ENCODE data around the gene DLGAP1. TPM values are rescaled to one million over a fixed set of nuclear protein-coding genes. Genes with fewer than 3 reads are reported as not detected.

DLGAP1 gene
- total and polyA plus RNA-seq, 2 of the 13 experiments (the other 11 are each of a cell fraction or from before 2014, with no cell fraction given), result 0.01 TPM; not detected in 1

DNA sequence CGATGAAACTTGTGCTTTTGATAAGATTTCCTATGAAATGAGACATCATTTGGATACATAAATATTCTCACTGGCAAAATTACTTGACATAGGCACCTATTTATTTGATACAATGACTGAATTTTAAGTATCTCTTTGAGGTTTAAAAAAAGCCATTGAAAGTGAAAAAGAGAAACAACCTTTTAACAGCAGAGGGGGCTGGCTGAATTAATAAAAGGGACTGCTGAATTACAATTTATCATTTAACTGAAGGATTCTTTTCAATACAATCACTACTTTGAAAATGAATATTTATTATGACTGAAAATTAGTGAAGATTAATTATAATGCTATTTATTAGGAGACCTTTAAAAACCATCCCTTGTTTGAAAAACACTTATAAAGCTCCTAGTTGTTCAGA, 335.3 kb downstream of the DLGAP1 start:
- no peaks in the 10 kb centered on the region for H3K27me3 ChIP-seq (ENCODE audit: control insufficient read depth in 1 of 2, insufficient read depth in 2 of 2, low read length in 2 of 2)
- no peaks in the 10 kb centered on the region for H3K9me3 ChIP-seq (ENCODE audit: low read length)
- no peak overlapping the region for H3K27ac ChIP-seq (ENCODE audit: extremely low read length, insufficient read depth, low read length)
- ChIA-PET POLR2A (no interaction called here), CTCF (ENCODE audit: low intra/inter-chr PET ratio, low total read pairs) (no interaction called here)
- H3K4me2 ChIP-seq (ENCODE audit: low read depth, low read length), result no peak overlapping the region
- H3K9ac ChIP-seq (ENCODE audit: insufficient read depth, low read depth, low read length), result no peak overlapping the region
- no peaks in the 10 kb centered on the region for H4K20me1 ChIP-seq (ENCODE audit: insufficient read depth, low read length)
- no peaks in the 10 kb centered on the region for H3K79me2 ChIP-seq (ENCODE audit: insufficient read depth, low read length)
- H3K4me3 ChIP-seq (replicated peaks in 1 of 3; ENCODE audit: insufficient read depth in 1 of 3, low read depth in 2 of 3, low read length in 3 of 3), result no peak overlapping the region
- whole genome bisulfite sequencing (ENCODE audit: low lambda C conversion rate), result 55% methylated on average over 1 of the region's 1 CpG
- BruUV-seq (replicated peaks), result no TSS peak
- FAIRE-seq (no peak), ATAC-seq (no peak), DNase-seq (ENCODE audit: low spot score) (no peak)
- no peak for TF ChIP-seq ESRRA (CRISPR knock-in tag; IDR thresholded peaks at IDR 0.05; ENCODE audit: low read depth)
- no peak for TF ChIP-seq RXRB (CRISPR knock-in tag; IDR thresholded peaks at IDR 0.05; ENCODE audit: borderline replicate concordance)
- TF ChIP-seq, protein P1, sequence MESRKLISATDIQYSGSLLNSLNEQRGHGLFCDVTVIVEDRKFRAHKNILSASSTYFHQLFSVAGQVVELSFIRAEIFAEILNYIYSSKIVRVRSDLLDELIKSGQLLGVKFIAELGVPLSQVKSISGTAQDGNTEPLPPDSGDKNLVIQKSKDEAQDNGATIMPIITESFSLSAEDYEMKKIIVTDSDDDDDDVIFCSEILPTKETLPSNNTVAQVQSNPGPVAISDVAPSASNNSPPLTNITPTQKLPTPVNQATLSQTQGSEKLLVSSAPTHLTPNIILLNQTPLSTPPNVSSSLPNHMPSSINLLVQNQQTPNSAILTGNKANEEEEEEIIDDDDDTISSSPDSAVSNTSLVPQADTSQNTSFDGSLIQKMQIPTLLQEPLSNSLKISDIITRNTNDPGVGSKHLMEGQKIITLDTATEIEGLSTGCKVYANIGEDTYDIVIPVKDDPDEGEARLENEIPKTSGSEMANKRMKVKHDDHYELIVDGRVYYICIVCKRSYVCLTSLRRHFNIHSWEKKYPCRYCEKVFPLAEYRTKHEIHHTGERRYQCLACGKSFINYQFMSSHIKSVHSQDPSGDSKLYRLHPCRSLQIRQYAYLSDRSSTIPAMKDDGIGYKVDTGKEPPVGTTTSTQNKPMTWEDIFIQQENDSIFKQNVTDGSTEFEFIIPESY (CRISPR knock-in tag; IDR thresholded peaks at IDR 0.05), result no peak
- TF ChIP-seq WIZ (CRISPR knock-in tag; IDR thresholded peaks at IDR 0.05), result no peak
- no peak for TF ChIP-seq GABPA (IDR thresholded peaks at IDR 0.05; ENCODE audit: low read depth, low read length)
- TF ChIP-seq GABPA (CRISPR knock-in tag; IDR thresholded peaks at IDR 0.05; ENCODE audit: low read depth), result no peak
- no peak for TF ChIP-seq MED1 (CRISPR knock-in tag; IDR thresholded peaks at IDR 0.05)
- TF ChIP-seq RBAK (CRISPR knock-in tag; IDR thresholded peaks at IDR 0.05), result no peak
- TF ChIP-seq ZFP37 (CRISPR knock-in tag; IDR thresholded peaks at IDR 0.05; ENCODE audit: borderline replicate concordance), result no peak
- TF ChIP-seq, protein P2, sequence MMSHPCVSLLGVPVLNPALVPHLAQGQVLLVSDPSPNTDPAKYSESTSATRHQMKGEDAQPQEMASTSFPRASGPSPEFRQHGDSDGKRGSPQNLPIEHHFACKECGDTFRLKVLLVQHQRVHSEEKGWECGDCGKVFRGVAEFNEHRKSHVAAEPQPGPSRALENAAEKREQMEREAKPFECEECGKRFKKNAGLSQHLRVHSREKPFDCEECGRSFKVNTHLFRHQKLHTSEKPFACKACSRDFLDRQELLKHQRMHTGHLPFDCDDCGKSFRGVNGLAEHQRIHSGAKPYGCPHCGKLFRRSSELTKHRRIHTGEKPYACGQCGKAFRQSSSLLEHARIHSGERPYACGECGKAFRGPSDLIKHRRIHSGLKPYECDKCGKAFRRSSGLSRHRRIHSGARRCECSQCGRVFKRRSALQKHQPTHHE (CRISPR knock-in tag; IDR thresholded peaks at IDR 0.05; ENCODE audit: borderline replicate concordance), result no peak
- TF ChIP-seq, protein P3, sequence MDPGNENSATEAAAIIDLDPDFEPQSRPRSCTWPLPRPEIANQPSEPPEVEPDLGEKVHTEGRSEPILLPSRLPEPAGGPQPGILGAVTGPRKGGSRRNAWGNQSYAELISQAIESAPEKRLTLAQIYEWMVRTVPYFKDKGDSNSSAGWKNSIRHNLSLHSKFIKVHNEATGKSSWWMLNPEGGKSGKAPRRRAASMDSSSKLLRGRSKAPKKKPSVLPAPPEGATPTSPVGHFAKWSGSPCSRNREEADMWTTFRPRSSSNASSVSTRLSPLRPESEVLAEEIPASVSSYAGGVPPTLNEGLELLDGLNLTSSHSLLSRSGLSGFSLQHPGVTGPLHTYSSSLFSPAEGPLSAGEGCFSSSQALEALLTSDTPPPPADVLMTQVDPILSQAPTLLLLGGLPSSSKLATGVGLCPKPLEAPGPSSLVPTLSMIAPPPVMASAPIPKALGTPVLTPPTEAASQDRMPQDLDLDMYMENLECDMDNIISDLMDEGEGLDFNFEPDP (CRISPR knock-in tag; conservative IDR thresholded peaks at IDR 0.05), result no peak
- TF ChIP-seq, protein P4, sequence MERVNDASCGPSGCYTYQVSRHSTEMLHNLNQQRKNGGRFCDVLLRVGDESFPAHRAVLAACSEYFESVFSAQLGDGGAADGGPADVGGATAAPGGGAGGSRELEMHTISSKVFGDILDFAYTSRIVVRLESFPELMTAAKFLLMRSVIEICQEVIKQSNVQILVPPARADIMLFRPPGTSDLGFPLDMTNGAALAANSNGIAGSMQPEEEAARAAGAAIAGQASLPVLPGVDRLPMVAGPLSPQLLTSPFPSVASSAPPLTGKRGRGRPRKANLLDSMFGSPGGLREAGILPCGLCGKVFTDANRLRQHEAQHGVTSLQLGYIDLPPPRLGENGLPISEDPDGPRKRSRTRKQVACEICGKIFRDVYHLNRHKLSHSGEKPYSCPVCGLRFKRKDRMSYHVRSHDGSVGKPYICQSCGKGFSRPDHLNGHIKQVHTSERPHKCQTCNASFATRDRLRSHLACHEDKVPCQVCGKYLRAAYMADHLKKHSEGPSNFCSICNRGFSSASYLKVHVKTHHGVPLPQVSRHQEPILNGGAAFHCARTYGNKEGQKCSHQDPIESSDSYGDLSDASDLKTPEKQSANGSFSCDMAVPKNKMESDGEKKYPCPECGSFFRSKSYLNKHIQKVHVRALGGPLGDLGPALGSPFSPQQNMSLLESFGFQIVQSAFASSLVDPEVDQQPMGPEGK (CRISPR knock-in tag; IDR thresholded peaks at IDR 0.05), result no peak
- TF ChIP-seq ZNF605 (CRISPR knock-in tag; IDR thresholded peaks at IDR 0.05), result no peak
- in situ Hi-C loops (cut with HindIII; ENCODE audit: extremely low pct_ligation_motif_present, low pct_unique_long_range_greater_than_20kb), result no loop called here
- H3K36me3 ChIP-seq (replicated peaks in 1 of 2; ENCODE audit: control insufficient read depth in 1 of 2, insufficient read depth in 2 of 2, low read length in 2 of 2), result no peaks in the 10 kb centered on the region
- no peak overlapping the region for H2AFZ ChIP-seq (ENCODE audit: low read length)
- no peaks in the 10 kb centered on the region for H3K4me1 ChIP-seq (ENCODE audit: insufficient read depth, low read length)
- intact Hi-C loops (cut with micrococcal nuclease; ENCODE audit: unreplicated experiment), result no loop called here

Measured in HepG2 (cell line).